CD4-positive, alpha-beta T cell treated with Interleukin-6 at 100 ng/mL for 8 hours (primary cell): ENCODE data around the gene PLIN5.

Source experiments
- DNase-seq: peaks from one replicate; pipeline ENCODE4 v3.0.0-alpha.2; 2020; ENCODE audit warnings: mixed read lengths, low spot score

PLIN5 gene

DNA sequence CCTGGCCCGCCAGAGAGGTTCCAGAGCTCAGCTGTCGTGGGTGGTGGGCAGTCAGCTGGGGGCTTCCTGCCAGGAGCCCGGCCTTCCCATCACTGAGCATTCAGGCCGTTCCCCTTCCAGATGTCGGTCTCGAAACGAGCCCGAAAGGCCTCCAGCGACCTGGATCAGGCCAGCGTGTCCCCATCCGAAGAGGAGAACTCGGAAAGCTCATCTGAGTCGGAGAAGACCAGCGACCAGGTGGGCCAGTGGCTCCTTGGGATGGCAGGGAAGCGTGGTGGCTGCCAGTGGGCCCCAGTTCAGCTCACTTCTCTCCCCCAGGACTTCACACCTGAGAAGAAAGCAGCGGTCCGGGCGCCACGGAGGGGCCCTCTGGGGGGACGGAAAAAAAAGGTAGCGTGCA, 43.6 kb downstream of the PLIN5 start:
- no peak for DNase-seq

DNA sequence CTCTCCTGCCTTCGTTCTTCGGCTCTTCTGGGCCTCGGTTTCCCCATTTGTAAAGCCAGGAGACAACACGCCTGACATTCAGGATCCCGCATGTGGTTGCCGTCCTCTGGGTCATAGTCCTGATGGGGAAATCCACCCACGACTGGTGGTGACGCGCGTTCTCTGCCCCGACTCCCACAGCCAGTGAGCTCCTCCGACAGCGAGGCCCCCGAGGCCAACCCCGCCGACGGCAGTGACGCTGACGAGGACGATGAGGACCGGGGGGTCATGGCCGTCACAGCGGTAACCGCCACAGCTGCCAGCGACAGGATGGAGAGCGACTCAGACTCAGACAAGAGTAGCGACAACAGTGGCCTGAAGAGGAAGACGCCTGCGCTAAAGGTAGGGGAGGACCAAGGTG, 46.5 kb downstream of the PLIN5 start:
- no peak for DNase-seq

GRCh38 chr19:4487572-4487971, 47.5 kb downstream of the PLIN5 start:
- DNase-seq: no peak

GRCh38 chr19:4483385-4483784, 51.6 kb downstream of the PLIN5 start:
- DNase-seq: no peak

DNA sequence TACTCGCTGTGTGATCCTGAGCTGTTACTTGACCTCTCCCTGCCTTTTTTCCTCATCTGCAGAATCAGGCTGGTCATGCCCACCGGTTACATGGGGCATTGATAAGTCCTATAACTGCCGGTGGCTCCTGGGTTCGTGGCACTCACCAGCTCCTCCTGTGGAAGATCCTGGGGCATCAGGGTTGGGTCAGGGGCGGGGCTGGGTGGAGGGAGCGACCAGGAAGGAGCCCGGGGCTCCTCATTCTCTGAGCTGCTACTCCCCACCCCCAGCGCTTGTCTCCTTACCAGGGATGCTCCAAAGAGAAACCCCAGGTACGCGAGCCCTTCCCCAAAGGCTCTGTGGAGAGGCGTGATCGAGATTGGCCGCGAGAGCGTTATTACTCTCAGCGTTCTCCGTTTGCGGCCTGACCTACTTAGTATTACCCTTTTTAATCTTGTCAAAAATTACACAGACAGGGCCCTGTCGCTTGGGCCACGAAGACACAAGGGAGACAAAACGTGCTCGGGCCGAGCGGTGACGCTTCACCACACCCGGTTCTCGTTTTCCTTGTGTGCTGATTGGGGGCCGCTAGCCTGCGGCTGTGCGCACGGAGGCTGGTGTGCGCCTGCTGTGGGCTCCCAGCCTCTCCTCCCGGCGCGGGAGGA, 52.2 kb downstream of the PLIN5 start:
- no peak for DNase-seq

DNA sequence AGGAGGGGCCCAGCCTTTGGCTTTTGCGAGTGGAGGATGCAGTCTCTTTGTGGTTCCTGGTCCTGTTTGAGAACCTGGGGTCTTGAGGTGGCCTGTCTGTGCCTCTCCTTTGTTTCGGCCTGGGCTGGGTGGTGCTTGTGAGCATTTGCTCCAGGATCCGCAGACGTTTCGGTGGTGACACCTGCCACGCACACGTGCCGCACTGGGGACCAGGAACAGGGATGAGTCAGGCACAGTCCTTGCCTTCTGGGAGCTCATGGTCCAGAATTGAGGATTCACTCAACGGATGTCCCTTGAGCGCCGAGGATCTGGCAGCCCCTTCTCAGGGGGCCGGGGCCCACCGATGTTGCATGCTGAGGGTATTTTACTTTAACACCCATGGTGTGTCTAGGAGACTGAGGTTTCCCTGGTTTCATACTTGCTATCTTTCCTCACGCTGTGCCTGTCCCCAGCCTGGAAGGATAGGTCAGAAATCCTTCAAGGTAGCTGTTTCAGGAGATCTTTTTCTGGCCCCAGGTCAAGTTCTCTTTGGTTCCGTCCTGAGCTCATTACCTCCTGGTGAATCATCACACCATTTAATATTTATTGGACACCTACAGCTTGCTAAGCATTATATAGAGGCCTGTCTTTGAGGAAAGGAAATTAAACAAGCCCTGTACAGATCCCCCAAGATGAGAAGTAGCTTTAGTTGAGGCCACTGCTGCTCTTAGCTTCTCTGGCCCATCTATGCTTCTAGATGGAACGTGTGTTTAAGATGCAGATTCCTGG, 57.8 kb downstream of the PLIN5 start:
- no peak for DNase-seq

DNA sequence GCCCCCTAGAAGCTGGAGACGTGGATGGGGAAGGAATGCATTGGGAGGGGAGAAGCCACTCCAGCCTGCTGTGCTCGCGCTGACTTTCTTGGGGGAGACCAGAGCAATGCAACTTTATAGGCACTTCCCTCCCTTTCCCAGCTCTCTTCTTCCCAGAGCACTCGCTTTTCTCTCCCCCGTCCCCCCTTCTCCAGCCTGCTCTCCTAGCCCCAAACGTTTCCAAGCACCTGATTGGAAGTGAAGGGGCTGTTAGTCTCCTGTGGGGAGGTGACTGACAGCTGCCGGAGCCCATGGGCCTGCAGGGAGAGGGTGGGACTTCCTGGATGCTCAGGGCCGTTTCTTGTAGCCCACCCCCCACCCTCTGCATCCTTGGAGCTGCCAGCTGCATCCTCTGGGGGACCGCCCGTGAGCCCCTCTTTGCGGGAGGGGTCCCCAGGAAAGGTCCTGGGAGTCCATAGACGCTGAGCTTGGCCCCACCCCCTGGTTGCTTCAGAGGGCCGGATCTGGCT, 60.5 kb downstream of the PLIN5 start:
- no peak for DNase-seq

GRCh38 chr19:4473763-4474513, 61.1 kb downstream of the PLIN5 start:
- no peak for DNase-seq

DNA sequence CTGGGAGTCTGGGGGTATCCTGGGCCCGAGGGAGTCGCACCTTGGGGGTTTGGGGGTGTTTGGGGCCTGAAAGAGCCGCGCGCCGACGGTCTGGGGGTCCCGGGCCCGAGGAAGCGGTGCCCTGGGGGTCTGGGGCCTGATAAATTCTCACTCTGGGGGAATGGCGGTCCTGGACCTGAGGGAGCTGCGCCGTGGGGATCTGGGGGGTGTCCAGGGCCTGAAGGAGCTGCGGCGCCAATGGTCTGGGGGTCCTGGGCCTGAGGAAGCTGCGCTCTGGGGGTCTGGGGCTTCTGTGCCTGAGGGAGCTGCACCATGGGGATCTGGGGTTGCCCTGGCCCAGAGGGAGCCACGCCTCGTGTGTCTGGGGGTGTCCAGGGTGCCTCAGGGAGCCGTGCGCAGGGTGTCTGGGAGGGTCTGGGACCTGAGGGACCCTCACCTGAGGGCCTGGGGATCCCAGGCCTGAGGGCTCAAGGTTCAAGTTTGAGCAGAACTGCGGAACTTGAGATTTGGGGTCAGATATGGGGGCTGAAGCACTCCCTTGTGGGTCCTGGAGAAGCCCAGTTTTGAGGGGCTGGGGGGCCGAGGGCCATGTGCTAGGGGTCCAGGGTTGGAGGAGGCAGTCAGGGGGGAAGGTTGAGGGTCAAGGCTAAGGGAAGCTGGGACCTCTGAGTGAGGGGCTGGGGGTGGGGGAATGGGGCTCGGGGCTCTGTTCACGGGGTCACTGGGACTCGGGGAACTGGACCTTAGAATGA, 61.8 kb downstream of the PLIN5 start:
- DNase-seq: no peak
